Erythroblast (primary cell): ENCODE results near the gene MYB.

Experiments
- DNase-seq, 2 experiments: peaks; one replicate each; lab custom pipeline; 2025; lab: John Stamatoyannopoulos, UW
- GATA1 ChIP-seq: IDR thresholded peaks from 2 replicates; pipeline ENCODE4 v1.6.1; 2011; ENCODE audit warnings: low read depth, mild to moderate bottlenecking, control low read depth, low read length, moderate library complexity
- POLR2A ChIP-seq: IDR thresholded peaks from 2 replicates; pipeline ENCODE4 v1.6.1; 2011; ENCODE audit warnings: mild to moderate bottlenecking, low read length

Gene MYB

DNA sequence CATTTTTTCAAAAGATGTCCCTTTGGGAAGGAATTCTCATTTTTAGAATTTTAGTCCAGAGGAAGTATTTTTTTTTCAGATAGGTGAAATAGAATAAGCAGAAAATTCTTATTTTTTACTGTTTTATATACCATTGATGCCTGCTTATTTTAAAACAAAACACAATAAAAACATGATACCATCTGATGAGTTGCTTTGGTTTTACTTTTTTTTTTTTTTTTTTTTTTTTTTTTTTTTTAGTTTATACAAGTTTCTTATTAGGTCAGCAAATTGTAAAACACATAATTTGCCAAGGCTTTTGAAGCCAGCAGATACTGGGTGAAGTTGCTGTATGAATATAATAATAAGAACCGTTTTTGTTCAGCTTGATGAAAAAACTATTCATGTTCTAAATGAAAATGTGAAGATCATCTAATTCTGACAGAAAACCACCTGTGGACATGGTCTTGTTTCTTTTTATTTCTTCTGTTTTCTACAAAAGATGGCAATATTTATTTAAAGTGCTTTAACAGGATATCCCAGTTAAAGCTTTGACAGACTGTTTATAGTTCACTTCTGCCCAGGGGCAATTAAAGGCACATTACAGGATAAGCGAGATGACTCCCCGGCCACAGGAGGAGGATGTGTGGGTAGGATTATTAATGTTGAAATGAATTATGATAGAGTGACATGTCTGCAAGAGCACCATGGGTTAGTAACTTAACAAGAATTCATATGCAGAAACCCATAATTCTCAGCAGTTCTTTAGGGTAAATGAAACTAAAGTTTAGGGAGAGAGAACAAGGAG, 31.1 kb downstream of the MYB start:
- TF ChIP-seq POLR2A (peak; percentile 19), GATA1 (no peak)
- no peak for DNase-seq

DNA sequence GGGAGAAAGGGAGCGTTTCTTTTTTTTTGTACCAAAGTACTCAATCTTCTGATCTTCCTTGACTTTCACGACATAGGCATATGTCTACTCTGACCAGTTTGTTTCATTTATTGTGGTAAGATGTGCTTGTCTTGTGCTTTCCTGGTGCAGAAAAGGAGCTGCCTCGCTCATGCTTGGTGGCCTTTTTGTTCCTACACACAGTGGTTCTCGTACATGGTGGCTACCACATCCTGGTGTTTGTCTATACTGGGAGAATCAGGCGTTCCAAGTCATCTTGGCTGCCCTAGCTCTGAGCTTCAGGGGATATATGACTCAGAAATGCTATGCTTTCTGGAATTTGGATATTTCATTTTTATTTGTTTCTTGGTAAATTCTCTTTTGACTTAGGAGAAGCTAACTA, 31.8 kb downstream of the MYB start:
- TF ChIP-seq GATA1 (no peak), POLR2A (no peak)
- no peak for DNase-seq

GRCh38 chr6:135213616-135214015, 32.5 kb downstream of the MYB start:
- DNase-seq: no peak
- TF ChIP-seq POLR2A (no peak), GATA1 (no peak)

DNA sequence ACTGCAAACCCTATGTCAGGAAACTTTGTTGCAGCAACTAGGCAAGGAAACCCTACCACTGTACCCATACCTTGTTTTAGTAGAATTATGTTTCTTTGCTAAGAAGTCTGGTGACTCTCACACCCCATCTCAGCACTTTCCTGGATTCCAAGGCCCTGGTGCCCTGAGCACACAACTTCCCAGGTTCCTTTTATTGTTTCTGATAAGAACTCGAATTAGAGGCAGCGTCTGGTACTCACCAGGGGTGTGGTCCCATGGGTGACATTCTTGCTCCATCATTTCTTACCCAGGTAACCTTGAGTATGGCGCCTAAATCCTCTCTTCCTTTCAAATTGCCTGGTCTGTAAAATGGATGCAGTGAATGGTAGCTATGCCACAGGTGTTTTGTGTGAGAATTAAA, 34.1 kb downstream of the MYB start:
- no peak for TF ChIP-seq GATA1
- TF ChIP-seq POLR2A: no peak

GRCh38 chr6:135215563-135215962, 34.5 kb downstream of the MYB start:
- TF ChIP-seq POLR2A (no peak), GATA1 (no peak)
- DNase-seq: no peak

More for the DNA sequence above, 34.1 kb downstream of the MYB start:
- no peak for DNase-seq

DNA sequence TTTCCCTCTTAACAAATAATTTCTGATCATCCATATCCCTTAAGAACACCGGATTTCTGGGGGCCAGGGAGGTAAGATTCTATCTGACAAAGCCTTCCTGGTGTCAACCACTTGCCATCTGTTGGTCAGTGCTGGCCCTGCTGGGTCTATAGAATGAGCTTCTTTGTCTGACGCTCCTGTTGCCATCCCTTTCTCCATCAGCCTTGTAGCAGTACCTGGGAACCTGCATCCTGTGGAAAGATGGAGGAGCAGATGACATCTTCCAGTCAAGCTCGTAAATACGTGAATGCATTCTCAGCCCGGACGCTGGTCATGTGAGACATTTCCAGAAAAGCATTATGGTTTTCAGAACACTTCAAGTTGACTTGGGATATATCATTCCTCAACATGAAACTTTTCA, 36.6 kb downstream of the MYB start:
- DNase-seq: no peak
- TF ChIP-seq POLR2A (no peak), GATA1 (no peak)

DNA sequence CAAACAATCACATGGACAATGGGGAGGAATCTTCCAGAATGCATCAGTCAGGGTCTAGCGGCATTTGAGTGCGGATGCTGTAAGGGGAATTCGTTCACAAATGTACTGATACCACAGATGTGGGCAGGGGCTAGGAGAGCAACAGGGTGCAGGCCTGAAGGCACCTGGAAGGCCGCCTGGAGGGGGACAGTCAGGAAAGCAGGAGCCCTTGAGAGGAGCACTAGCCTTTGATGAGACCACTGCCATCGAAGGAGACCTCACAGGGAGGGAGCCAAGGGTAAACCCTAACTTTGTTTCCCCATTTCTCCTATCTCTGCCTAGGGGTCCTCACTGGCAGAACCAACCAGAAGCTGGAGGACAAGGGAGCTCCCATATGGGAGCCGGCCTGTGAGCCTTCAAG, 38.2 kb downstream of the MYB start:
- TF ChIP-seq POLR2A (no peak), GATA1 (no peak)
- no peak for DNase-seq

DNA sequence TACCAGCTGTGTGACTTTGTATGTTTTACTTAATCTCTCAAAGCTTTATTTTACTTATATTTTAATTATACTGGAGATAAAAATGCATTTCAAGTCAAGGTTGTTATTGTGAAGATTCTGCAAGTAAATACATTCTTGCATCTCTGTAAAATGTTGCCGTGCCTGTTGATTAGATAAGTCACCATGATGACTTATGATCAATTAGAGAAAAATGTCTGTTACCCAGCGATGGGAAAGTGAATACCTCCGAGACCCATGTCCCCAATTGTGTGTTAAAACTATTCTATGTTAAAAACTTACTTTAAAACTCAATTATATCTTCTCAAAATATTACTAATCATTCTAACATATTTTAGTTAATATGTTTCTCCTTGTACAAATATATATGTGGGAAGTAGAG, 39.9 kb downstream of the MYB start:
- no peak for TF ChIP-seq GATA1
- no peak for DNase-seq

DNA sequence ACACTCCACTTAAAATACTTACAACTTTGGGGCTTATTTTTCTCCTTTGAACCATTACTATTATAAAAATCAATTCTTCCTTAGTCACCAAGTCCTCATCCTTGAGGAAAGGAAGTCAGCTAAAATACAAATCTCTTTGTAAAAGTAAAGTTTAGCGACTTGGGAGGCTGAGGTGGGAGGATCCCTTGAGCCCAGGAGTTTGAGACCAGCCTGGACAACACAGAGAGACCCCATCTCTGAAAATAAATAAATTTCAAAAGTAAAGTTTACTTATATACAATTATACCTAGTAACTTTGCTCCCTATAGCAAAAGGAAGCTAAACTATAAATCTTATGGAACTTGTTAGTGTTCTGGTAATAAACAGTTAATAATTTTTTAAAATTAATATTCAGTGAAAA, 40.4 kb downstream of the MYB start:
- TF ChIP-seq POLR2A: no peak
- DNase-seq: no peak

GRCh38 chr6:135222623-135223022, 41.5 kb downstream of the MYB start:
- DNase-seq: no peak
- no peak for TF ChIP-seq POLR2A
- TF ChIP-seq GATA1: no peak

- no peak for DNase-seq
- TF ChIP-seq GATA1 (no peak), POLR2A (no peak)
These were observed 43.0 kb downstream of the MYB start for GRCh38 chr6:135224037-135224647.

DNA sequence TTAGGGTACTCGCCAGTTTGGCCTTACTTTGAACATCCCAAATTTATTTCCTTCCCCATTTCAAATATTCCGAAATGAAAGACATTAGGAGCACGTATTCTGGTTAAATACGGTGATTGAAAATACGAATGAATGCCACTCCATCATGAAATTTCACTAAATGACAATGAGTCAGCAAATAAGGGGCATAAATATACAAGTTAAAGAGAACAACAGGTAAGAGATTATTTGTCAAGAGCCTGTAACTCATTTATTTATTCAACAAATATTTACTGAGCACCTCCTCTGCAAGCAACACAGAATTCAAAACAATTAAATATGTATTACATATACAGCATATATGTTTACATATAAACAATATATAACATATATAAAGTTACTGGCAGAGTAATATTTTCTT, 44.8 kb downstream of the MYB start:
- TF ChIP-seq GATA1 (no peak), POLR2A (no peak)
- no peak for DNase-seq

GRCh38 chr6:135226537-135226936, 45.4 kb downstream of the MYB start:
- TF ChIP-seq GATA1 (no peak), POLR2A (no peak)
- no peak for DNase-seq

DNA sequence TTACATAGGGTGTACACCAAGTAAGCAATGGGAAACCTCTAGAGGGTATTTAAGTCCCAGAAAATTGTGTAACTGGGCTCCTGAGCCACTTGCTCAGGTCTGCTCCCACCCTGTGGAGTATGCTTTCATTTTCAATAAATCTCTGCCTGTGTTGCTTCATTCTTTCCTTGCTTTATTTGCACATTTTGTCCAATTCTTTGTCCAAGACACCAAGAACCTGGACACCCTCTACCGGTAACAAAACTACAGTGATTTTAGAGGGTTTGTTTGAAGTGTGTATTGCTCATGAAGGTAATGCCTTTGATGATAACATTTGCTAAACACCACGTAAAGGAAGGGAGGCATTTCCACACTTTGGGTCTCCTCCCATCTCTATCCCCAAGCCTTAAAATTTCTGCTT, 46.2 kb downstream of the MYB start:
- no peak for TF ChIP-seq POLR2A
- TF ChIP-seq GATA1: no peak
- no peak for DNase-seq

DNA sequence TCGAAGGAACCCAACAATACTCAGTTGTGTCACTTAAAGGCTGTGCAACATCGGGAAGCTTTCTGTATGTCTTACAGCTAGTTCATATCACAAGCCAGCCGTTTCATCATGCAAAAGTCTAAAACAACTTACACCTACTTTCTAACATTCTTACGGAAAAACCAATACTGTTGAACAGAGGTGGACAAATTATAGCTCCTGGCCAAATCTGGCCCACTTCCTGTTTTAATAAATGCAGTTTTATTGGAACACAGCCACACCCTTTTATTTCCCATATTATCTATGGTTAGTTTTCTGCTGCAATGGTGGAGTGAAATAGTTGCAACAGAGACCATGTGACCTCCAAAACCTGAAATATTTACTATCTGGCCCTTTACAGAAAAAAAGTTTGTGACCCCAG, 46.6 kb downstream of the MYB start:
- no peak for DNase-seq
- TF ChIP-seq GATA1 (no peak), POLR2A (no peak)

DNA sequence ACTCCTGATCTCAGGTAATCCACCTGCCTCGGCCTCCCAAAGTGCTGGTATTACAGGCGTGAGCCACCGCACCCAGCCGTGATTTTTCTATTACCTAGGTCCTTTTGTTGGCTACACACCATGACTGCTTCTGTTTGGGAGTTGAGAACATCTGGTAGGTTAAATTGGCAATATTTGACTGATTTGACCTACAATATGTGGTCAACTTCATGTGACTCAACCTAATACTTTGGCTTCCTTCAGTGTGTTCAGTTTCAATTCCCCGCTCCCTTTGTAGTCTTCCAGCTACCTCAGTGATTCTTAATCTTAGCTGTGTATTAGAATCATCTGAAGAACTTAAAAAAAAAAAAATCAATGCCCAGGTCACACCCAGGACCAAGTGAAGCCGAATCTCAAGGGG, 47.4 kb downstream of the MYB start:
- DNase-seq: no peak
- TF ChIP-seq GATA1: no peak
- TF ChIP-seq POLR2A: no peak
